Stomach (tissue), 4 donors: Measurements from ENCODE around the gene PADI3.

Experiments used
- CTCF ChIP-seq, 7 experiments: fragments of 450-650 bp in 4 of 7; fragments of 200-600 bp in 3 of 7; sonication (generic) in 3 of 7; IDR thresholded peaks; one replicate each; pipeline ENCODE4 v1.5.1; 2016 to 2019; ENCODE audit warnings: antibody characterized with exemption in 7 of 7, control low read depth in 2 of 7, mild to moderate bottlenecking in 1 of 7
- EP300 ChIP-seq: sonication (generic); formaldehyde crosslinking; IDR thresholded peaks from one replicate; pipeline ENCODE4 v1.6.1; 2017; ENCODE audit warnings: antibody characterized with exemption
- POLR2AphosphoS5 ChIP-seq, 3 donors: sonication (generic); formaldehyde crosslinking; IDR thresholded peaks; one replicate each; pipeline ENCODE4 v1.6.1; 2016; ENCODE audit warnings: antibody characterized with exemption in 3 of 3

GRCh38 chr1:17274186-17275170 lies 25.6 kb downstream of the PADI3 start:
- TF ChIP-seq POLR2AphosphoS5 (IDR thresholded peaks at IDR 0.05) (no peak), CTCF (IDR thresholded peaks at IDR 0.05) (peak in 2 of 7 experiments; percentile 23), EP300 (no peak)
